Lung microvascular endothelial cell (primary cell): ENCODE results near the gene PTPRA. TPM values are rescaled to one million over a fixed set of nuclear protein-coding genes. Genes with fewer than 3 reads are reported as not detected.
A peak's percentile ranks its signal among the peaks of the same experiment; 100 is the strongest.
"Not testable (repeated sequence)": the region's sequence is repeated elsewhere in the genome, so short reads cannot be mapped to it uniquely, and the experiment has no call there.

Experiments used
- DNase-seq, 2 donors: peaks; one replicate each; pipeline versions ENCODE4 v3.0.0 to v3.0.0-alpha.2; 2010; ENCODE audit warnings: low read depth in 2 of 2
- total RNA-seq: library from RNA; depleted of rRNA; stranded (reverse); fragments of >200 nt; gene quantifications from 2 replicates; pipeline ENCODE4 v1.2.1, GENCODE V29; 2014

Gene PTPRA
- total RNA-seq, 1 donor from 2014 or later: 22.2 TPM

- DNase-seq: no peak
Measured at GRCh38 chr20:3071610-3072529, 198.6 kb downstream of the PTPRA start, which contains the start of gene OXT. OXT (plus strand) TSS chr20:3071620; CDS start chr20:3071656, 36 bp downstream.

GRCh38 chr20:3072530-3073250 is 199.4 kb downstream of the PTPRA start:
- no peak for DNase-seq

GRCh38 chr20:3073251-3073643 is 200.0 kb downstream of the PTPRA start:
- not testable (repeated sequence) for DNase-seq

GRCh38 chr20:3074812-3075211 is 201.5 kb downstream of the PTPRA start:
- no peak for DNase-seq

GRCh38 chr20:3075315-3075714 is 202.0 kb downstream of the PTPRA start:
- not testable (repeated sequence) for DNase-seq

- no peak for DNase-seq
Measured at GRCh38 chr20:3077618-3078134, 204.4 kb downstream of the PTPRA start.

- no peak for DNase-seq
Measured at GRCh38 chr20:3080939-3081388, 207.7 kb downstream of the PTPRA start.

GRCh38 chr20:3081641-3082040 is 208.4 kb downstream of the PTPRA start:
- DNase-seq: no peak

GRCh38 chr20:3082306-3082951 is 209.1 kb downstream of the PTPRA start:
- peak in 1 of 2 donors; percentile 19 for DNase-seq

- DNase-seq: no peak
Measured at GRCh38 chr20:3082955-3083952, 210.0 kb downstream of the PTPRA start.

GRCh38 chr20:3084283-3084985 is 211.2 kb downstream of the PTPRA start, which contains the start of gene AVP:
AVP (minus strand) TSS chr20:3084724; CDS start chr20:3084674, 50 bp downstream.
- no peak for DNase-seq

- DNase-seq: no peak
Measured at GRCh38 chr20:3084986-3085360, 211.7 kb downstream of the PTPRA start.

- DNase-seq: no peak
Measured at GRCh38 chr20:3085571-3086072, 212.3 kb downstream of the PTPRA start.

GRCh38 chr20:3088031-3088430 is 214.8 kb downstream of the PTPRA start:
- DNase-seq: no peak

Other genes with a start within 250 kb of the PTPRA start
- gene NOP56, start 220.8 kb upstream of the PTPRA start, total RNA-seq: 99.8 and 125 TPM in 2 replicates
- 95.5 and 95.8 TPM in 2 replicates for gene IDH3B, start 209.3 kb upstream of the PTPRA start, total RNA-seq
- gene EBF4, start 180.7 kb upstream of the PTPRA start, total RNA-seq: 0.87 and 3.8 TPM in 2 replicates
- gene CPXM1, start 72.9 kb upstream of the PTPRA start, total RNA-seq: 0.22 and 0.79 TPM in 2 replicates
- not detected in 2 replicates for gene C20orf141, start 58.5 kb upstream of the PTPRA start, total RNA-seq
- not detected in 2 replicates for gene TMEM239, start 57.1 kb upstream of the PTPRA start, total RNA-seq
- gene PCED1A, start 32.8 kb upstream of the PTPRA start, total RNA-seq: 9.4 and 21.2 TPM in 2 replicates
- gene VPS16, start 32.7 kb upstream of the PTPRA start, total RNA-seq: 35.1 and 39.1 TPM in 2 replicates
- not detected in 2 replicates for gene GNRH2, start 170.1 kb downstream of the PTPRA start, total RNA-seq
- gene MRPS26, start 172.6 kb downstream of the PTPRA start, total RNA-seq: 28.8 and 32.1 TPM in 2 replicates
- not detected in 2 replicates for gene OXT, start 198.1 kb downstream of the PTPRA start, total RNA-seq
- gene AVP, start 211.2 kb downstream of the PTPRA start, total RNA-seq: not detected in 2 replicates